HFF-Myc (cell line): ENCODE results near the gene IQCM.
A peak's percentile ranks its signal among the peaks of the same experiment; 100 is the strongest.

Source experiments
- DNase-seq: peaks from one replicate; pipeline ENCODE4 v3.0.0-alpha.2; 2011; ENCODE audit warnings: low read depth; ENCODE audit errors: extremely low read depth
- H3K4me3 ChIP-seq: replicated peaks from 2 replicates; pipeline ENCODE4 v1.5.1; 2011; ENCODE audit warnings: low read depth, mild to moderate bottlenecking, control low read depth, low read length
- CTCF ChIP-seq: IDR thresholded peaks from 2 replicates; pipeline ENCODE4 v1.5.1; 2012; ENCODE audit warnings: mild to moderate bottlenecking, low read depth, low read length, control low read depth; ENCODE audit errors: missing control alignments

Gene IQCM

GRCh38 chr4:149534779-149535178 lies 280.9 kb downstream of the IQCM start:
- DNase-seq: no peak
- no peak for TF ChIP-seq CTCF
- no peak overlapping the region for H3K4me3 ChIP-seq

- no peak for DNase-seq
- no peak overlapping the region for H3K4me3 ChIP-seq
- TF ChIP-seq CTCF: no peak
Measured at GRCh38 chr4:149531861-149532260, 283.8 kb downstream of the IQCM start.

- DNase-seq: peak; percentile 5
Measured at GRCh38 chr4:149523039-149523438, 292.6 kb downstream of the IQCM start.

GRCh38 chr4:149521611-149522425 lies 293.8 kb downstream of the IQCM start:
- peak; percentile 10 for DNase-seq
- TF ChIP-seq CTCF: no peak
- H3K4me3 ChIP-seq: no peak overlapping the region

More at GRCh38 chr4:149523039-149523438, 292.6 kb downstream of the IQCM start:
- no peak overlapping the region for H3K4me3 ChIP-seq
- no peak for TF ChIP-seq CTCF

- TF ChIP-seq CTCF: no peak
- DNase-seq: no peak
- H3K4me3 ChIP-seq: no peak overlapping the region
Measured at GRCh38 chr4:149518471-149518870, 297.2 kb downstream of the IQCM start.

GRCh38 chr4:149513081-149513480 lies 302.6 kb downstream of the IQCM start:
- DNase-seq: no peak
- H3K4me3 ChIP-seq: no peak overlapping the region
- no peak for TF ChIP-seq CTCF
